KMS-11 (cell line): ENCODE measurements around the gene SLC6A9.

Source experiments
- H2AFZ ChIP-seq: fragments of 200-600 bp; sonication (generic); 2 replicates; pipeline ENCODE4 v1.6.1; 2016; ENCODE audit warnings: antibody characterized with exemption, mixed run types, low read depth
- H3K27ac ChIP-seq: fragments of 200-600 bp; sonication (generic); 2 replicates; pipeline ENCODE4 v1.6.1; 2016; ENCODE audit warnings: mild to moderate bottlenecking, mixed run types
- H3K27me3 ChIP-seq: fragments of 200-600 bp; sonication (generic); 2 replicates; pipeline ENCODE4 v1.6.1; 2017; ENCODE audit warnings: mild to moderate bottlenecking, low read depth, mixed run types, moderate library complexity; ENCODE audit not compliant: insufficient read depth
- H3K36me3 ChIP-seq: fragments of 200-600 bp; sonication (generic); 2 replicates; pipeline ENCODE4 v1.6.1; 2017; ENCODE audit warnings: mild to moderate bottlenecking, mixed run types; ENCODE audit not compliant: insufficient read depth
- H3K4me1 ChIP-seq: fragments of 200-600 bp; sonication (generic); 2 replicates; pipeline ENCODE4 v1.6.1; 2016; ENCODE audit warnings: mild to moderate bottlenecking, low read depth, mixed run types; ENCODE audit not compliant: poor library complexity, severe bottlenecking
- H3K4me2 ChIP-seq: fragments of 200-600 bp; sonication (generic); 2 replicates; pipeline ENCODE4 v1.7.0; 2016; ENCODE audit warnings: mild to moderate bottlenecking, mixed run types
- H3K4me3 ChIP-seq: fragments of 200-600 bp; sonication (generic); IDR thresholded peaks from 2 replicates; pipeline ENCODE4 v1.6.1; 2017; ENCODE audit warnings: low read depth, low read length, mixed read lengths; ENCODE audit not compliant: insufficient read depth
- H3K79me2 ChIP-seq: fragments of 200-600 bp; sonication (generic); 2 replicates; pipeline ENCODE4 v1.6.1; 2016; ENCODE audit warnings: low read depth, mixed run types; ENCODE audit not compliant: insufficient read depth
- H3K9ac ChIP-seq: fragments of 200-600 bp; sonication (generic); 2 replicates; pipeline ENCODE4 v1.6.1; 2016; ENCODE audit warnings: mild to moderate bottlenecking, mixed run types
- H4K20me1 ChIP-seq: fragments of 200-600 bp; sonication (generic); 2 replicates; pipeline ENCODE4 v1.6.1; 2016; ENCODE audit warnings: mild to moderate bottlenecking, mixed run types; ENCODE audit not compliant: insufficient read depth
- CTCF ChIP-seq: fragments of 200-600 bp; sonication (generic); conservative IDR thresholded peaks from 2 replicates; pipeline ENCODE4 v1.6.1; 2017; ENCODE audit warnings: low read depth, mild to moderate bottlenecking, antibody characterized with exemption, low read length, moderate library complexity, mixed read lengths

SLC6A9 gene

DNA sequence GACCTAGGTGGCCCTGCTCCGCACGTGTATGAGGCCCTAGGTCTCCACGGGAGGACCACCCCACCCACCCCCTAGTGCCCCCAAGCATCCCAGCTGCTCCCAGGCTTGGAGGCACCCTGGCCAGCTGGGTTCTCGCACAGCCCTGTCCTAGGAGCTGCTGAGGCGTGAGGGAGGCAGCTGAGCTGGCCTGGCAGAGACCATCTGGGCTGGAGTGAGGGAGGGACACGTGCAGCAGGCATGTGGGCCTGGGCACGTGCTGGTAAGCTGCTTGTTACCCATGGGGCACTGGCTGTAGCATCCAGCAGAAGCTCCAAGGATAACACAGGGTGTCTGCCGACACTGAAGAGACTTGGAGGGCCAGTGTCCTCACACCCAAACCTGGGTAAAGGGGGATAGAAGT is 10.1 kb downstream of the SLC6A9 start:
- Histone ChIP-seq H3K4me1 (no peaks in the 10 kb centered on the region), H3K4me3 (no peak overlapping the region), H3K27me3 (no peaks in the 10 kb centered on the region), H4K20me1 (no peaks in the 10 kb centered on the region), H3K9ac (no peak overlapping the region), H3K27ac (no peak overlapping the region), H3K36me3 (no peaks in the 10 kb centered on the region), H3K4me2 (no peak overlapping the region), H2AFZ (no peak overlapping the region), H3K79me2 (no peaks in the 10 kb centered on the region)
- no peak for TF ChIP-seq CTCF

GRCh38 chr1:44020464-44020863 is 10.8 kb downstream of the SLC6A9 start:
- Histone ChIP-seq H4K20me1 (no peaks in the 10 kb centered on the region), H3K27ac (no peak overlapping the region), H3K9ac (no peak overlapping the region), H3K79me2 (no peaks in the 10 kb centered on the region), H2AFZ (no peak overlapping the region), H3K4me1 (no peaks in the 10 kb centered on the region), H3K27me3 (no peaks in the 10 kb centered on the region), H3K36me3 (no peaks in the 10 kb centered on the region), H3K4me3 (no peak overlapping the region), H3K4me2 (no peak overlapping the region)
- no peak for TF ChIP-seq CTCF

- no peak overlapping the region for H3K9ac ChIP-seq
- no peaks in the 10 kb centered on the region for H3K27me3 ChIP-seq
- no peak overlapping the region for H3K4me2 ChIP-seq
- no peak overlapping the region for H2AFZ ChIP-seq
- no peak overlapping the region for H3K4me3 ChIP-seq
- H3K36me3 ChIP-seq: no peaks in the 10 kb centered on the region
- H3K4me1 ChIP-seq: no peaks in the 10 kb centered on the region
- no peaks in the 10 kb centered on the region for H4K20me1 ChIP-seq
- H3K79me2 ChIP-seq: no peaks in the 10 kb centered on the region
- H3K27ac ChIP-seq: no peak overlapping the region
- no peak for TF ChIP-seq CTCF
Observed at GRCh38 chr1:44019466-44019948, 11.8 kb downstream of the SLC6A9 start.

DNA sequence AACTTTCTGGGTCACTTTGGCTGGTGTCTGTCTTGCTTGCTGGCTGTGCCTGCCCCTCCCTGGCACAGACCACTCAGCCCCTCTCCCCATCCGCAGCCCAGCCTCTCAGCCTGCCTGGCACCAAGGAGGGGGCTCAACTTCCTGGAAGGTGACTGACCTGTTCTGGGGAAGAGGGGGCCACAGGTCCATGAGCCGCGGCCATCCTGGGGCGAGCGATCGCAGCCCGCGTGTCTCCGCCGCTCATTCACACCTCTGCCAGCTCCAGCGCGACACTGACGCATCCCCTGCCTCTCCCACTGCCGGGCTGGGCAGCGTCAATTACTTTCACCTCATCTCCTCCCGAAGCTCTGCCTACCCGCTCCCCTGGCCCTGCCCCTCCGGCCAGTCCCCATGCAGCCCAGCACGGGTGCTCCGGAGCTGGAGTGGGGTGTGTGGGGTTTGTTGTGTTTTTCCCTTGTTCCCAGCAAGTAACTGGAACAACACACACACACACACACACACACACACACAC is 14.3 kb downstream of the SLC6A9 start:
- no peak overlapping the region for H3K4me3 ChIP-seq
- H3K4me2 ChIP-seq: no peak overlapping the region
- H4K20me1 ChIP-seq: no peaks in the 10 kb centered on the region
- no peaks in the 10 kb centered on the region for H3K79me2 ChIP-seq
- no peak overlapping the region for H3K27ac ChIP-seq
- H3K9ac ChIP-seq: no peak overlapping the region
- no peaks in the 10 kb centered on the region for H3K27me3 ChIP-seq
- no peaks in the 10 kb centered on the region for H3K36me3 ChIP-seq
- no peaks in the 10 kb centered on the region for H3K4me1 ChIP-seq
- no peak for TF ChIP-seq CTCF
- no peak overlapping the region for H2AFZ ChIP-seq
